ENCODE data around the gene SYNE2. TPM values are rescaled to one million over a fixed set of nuclear protein-coding genes. Genes with fewer than 3 reads are reported as not detected.
"Not testable (repeated sequence)": the region's sequence is repeated elsewhere in the genome, so short reads cannot be mapped to it uniquely, and the experiment has no call there.

The SYNE2 gene
- total and polyA plus RNA-seq, 10 of the 15 experiments (the other 5 are each of a cell fraction or from before 2014, with no cell fraction given) = 2.1 to 52.7 (median 38.1) TPM

DNA sequence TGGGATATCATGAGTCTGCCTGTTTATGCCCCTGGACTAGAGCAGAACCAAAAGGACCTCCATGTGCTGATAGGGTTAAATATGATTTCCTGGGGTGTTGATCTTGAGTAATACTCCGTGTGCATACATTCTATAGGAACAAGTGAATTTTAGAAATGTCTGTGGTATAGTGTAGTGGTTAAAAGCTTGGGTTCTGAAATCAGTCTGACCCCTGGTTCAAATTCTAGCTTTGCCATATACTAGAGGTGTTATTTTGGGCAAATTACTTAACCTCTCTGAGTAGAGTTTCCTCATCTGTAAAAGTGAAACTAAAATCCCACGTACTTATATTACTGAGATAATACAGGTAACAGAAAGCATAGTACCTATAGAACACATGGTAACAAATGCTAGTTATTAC is 12.0 kb downstream of the SYNE2 start:
- H3K27me3 ChIP-seq (replicated peaks in 1 of 2; ENCODE audit: control insufficient read depth in 2 of 2, insufficient read depth in 2 of 2, low read length in 1 of 2); H3K9ac ChIP-seq (ENCODE audit: control insufficient read depth, insufficient read depth, low read length); in situ Hi-C loops (cut with MboI); H4K20me1 ChIP-seq (ENCODE audit: control insufficient read depth, insufficient read depth); H3K36me3 ChIP-seq (ENCODE audit: control insufficient read depth in 2 of 2, insufficient read depth in 2 of 2, low read length in 1 of 2); H2AFZ ChIP-seq (ENCODE audit: control insufficient read depth, low read depth, low read length); DNase-seq (ENCODE audit: low read depth, low spot score); H3K9me3 ChIP-seq (replicated peaks; ENCODE audit: control insufficient read depth, insufficient read depth, low read length): not testable (repeated sequence)
- FAIRE-seq (peak; percentile 80), ATAC-seq (peak; percentile 60)
- intact Hi-C loops (cut with micrococcal nuclease; ENCODE audit: unreplicated experiment) = loop anchor here (1.0 to 10.0 kb wide), 4 partner anchors 11 to 222 kb away; partner anchors contain the start of genes SGPP1, SYNE2 and WDR89
- WGBS (ENCODE audit: insufficient coverage, insufficient replicate concordance, low lambda C conversion rate, missing lambda C conversion rate) = 0% methylated on average over 1 of the region's 2 CpGs
- ChIA-PET CTCF (interaction anchor here (2.3 kb wide), 1 partner anchor 10 kb away, joined by 14 read pairs; no protein-coding TSS in a partner anchor), RAD21 (ENCODE audit: unreplicated experiment) (interaction anchor here (0.9 to 1.9 kb wide), 4 partner anchors 9 to 98 kb away, joined by 3 to 7 read pairs (median 4); partner anchors contain the start of gene SYNE2), SMC1A (ENCODE audit: uncharacterized antibody, unreplicated experiment) (interaction anchor here (1.0 to 2.1 kb wide), 8 partner anchors 10 to 107 kb away, joined by 3 to 10 read pairs (median 4); no protein-coding TSS in a partner anchor), POLR2A (interaction anchor here (0.7 to 1.8 kb wide), 7 partner anchors 10 to 132 kb away, joined by 3 to 10 read pairs (median 5); no protein-coding TSS in a partner anchor)
- TF ChIP-seq KLF5 (IDR thresholded peaks at IDR 0.05; ENCODE audit: partially characterized antibody) = peak; percentile 4
- peak overlapping the region; percentile 74 for H3K27ac ChIP-seq (ENCODE audit: control insufficient read depth, insufficient read depth)
- H3K4me1 ChIP-seq (ENCODE audit: control insufficient read depth, insufficient read depth, low read length) = peaks cover 59% of the 10 kb centered on the region
- H3K4me3 ChIP-seq = peak overlapping the region; percentile 28; the same call in 1 of the 2 replicates
- peaks cover 58% of the 10 kb centered on the region for H3K79me2 ChIP-seq (ENCODE audit: control insufficient read depth, insufficient read depth, low read length)
- TSS peak; percentile 31 for BruUV-seq (replicated peaks)
- H3K4me2 ChIP-seq (ENCODE audit: control insufficient read depth, insufficient read depth) = peak overlapping the region; percentile 24

DNA sequence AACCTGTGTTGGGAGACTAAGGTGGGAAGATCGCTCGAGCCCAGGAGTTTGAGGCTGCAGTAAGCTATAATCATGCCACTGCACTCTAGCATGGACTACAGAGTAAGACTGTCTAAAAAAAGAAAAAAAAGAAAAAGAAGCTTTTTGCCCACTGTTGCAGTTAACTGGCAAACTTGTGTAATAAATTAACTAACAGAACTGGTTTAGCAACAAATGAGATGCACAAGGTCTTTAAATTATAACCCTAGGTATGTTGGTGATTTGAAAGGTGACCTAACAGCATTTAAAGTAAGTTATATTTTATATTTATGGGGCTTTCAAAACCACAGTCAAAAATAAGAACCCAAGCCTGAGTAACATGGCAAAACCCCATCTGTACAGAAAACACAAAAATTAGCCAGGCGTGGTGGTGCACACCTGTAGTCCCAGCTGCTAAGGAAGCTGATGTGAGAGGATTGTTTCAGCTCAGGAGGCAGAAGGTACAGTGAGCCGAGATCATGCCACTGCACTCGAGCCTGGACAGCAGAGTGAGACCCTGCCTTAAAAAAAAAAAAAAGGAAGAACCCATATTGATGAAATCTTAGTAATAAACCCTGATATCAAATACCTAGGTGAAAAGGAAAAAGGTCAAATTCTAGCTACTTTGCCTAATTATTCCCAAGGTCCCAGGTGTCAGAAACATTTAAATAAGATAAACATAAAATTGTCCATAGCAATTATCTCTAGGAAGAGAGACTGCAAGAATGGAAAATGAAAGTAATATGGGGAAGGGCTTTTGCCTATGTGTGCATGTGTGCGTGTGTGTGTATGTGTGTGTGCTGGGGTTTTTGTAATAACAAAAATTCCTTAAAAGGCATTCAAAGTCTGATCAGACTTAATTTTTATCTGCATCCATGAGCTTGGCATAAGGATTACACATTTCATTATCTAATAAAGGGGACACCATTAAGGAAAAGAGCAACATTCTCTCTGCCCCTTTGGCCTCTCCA is 15.4 kb downstream of the SYNE2 start:
- 23% methylated on average over 6 of the region's 6 CpGs for WGBS (ENCODE audit: insufficient coverage, insufficient replicate concordance, low lambda C conversion rate, missing lambda C conversion rate)
- TF ChIP-seq YY1 (IDR thresholded peaks at IDR 0.05; ENCODE audit: low read depth, low read length) (no peak), IKZF1 (conservative IDR thresholded peaks at IDR 0.05) (0 out of 2 replicates have a peak, but pooled peaks have one; percentile 36), TCF3 (IDR thresholded peaks at IDR 0.05; ENCODE audit: borderline replicate concordance, insufficient read depth, low read depth, low read length) (peak; percentile 87; the same call in 1 of the 2 replicates), CREM (IDR thresholded peaks at IDR 0.05; ENCODE audit: low read depth) (peak; percentile 20; the same call in 1 of the 2 replicates), IKZF2 (IDR thresholded peaks at IDR 0.05) (peak; percentile 67 to 80; a peak in 3 of 4 replicates), GABPA (IDR thresholded peaks at IDR 0.05; ENCODE audit: low read depth) (0 out of 2 replicates have a peak, but pooled peaks have one; percentile 15)
- TF ChIP-seq, protein P1, sequence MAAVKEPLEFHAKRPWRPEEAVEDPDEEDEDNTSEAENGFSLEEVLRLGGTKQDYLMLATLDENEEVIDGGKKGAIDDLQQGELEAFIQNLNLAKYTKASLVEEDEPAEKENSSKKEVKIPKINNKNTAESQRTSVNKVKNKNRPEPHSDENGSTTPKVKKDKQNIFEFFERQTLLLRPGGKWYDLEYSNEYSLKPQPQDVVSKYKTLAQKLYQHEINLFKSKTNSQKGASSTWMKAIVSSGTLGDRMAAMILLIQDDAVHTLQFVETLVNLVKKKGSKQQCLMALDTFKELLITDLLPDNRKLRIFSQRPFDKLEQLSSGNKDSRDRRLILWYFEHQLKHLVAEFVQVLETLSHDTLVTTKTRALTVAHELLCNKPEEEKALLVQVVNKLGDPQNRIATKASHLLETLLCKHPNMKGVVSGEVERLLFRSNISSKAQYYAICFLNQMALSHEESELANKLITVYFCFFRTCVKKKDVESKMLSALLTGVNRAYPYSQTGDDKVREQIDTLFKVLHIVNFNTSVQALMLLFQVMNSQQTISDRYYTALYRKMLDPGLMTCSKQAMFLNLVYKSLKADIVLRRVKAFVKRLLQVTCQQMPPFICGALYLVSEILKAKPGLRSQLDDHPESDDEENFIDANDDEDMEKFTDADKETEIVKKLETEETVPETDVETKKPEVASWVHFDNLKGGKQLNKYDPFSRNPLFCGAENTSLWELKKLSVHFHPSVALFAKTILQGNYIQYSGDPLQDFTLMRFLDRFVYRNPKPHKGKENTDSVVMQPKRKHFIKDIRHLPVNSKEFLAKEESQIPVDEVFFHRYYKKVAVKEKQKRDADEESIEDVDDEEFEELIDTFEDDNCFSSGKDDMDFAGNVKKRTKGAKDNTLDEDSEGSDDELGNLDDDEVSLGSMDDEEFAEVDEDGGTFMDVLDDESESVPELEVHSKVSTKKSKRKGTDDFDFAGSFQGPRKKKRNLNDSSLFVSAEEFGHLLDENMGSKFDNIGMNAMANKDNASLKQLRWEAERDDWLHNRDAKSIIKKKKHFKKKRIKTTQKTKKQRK (IDR thresholded peaks at IDR 0.05; ENCODE audit: low read depth, low read length) = no peak

More for the DNA sequence above, 15.4 kb downstream of the SYNE2 start:
- ChIA-PET CTCF (interaction anchor here (0.6 to 2.1 kb wide), 5 partner anchors 9 to 26 kb away, joined by 3 to 9 read pairs (median 3); partner anchors contain the start of gene SYNE2), RAD21 (ENCODE audit: unreplicated experiment) (interaction anchor here (0.6 to 1.7 kb wide), 11 partner anchors 8 to 154 kb away, joined by 3 to 7 read pairs (median 3); partner anchors contain the start of gene SYNE2), POLR2A (interaction anchor here (0.6 to 3.2 kb wide), 13 partner anchors 14 to 689 kb away, joined by 3 to 17 read pairs (median 4); no protein-coding TSS in a partner anchor), SMC1A (ENCODE audit: uncharacterized antibody, unreplicated experiment) (interaction anchor here (0.7 to 3.4 kb wide), 19 partner anchors 7 to 577 kb away, joined by 3 to 39 read pairs (median 4); partner anchors contain the start of gene SYNE2)
- ATAC-seq (peak; percentile 5), DNase-seq (ENCODE audit: low read depth, low spot score) (peak; percentile 56), FAIRE-seq (no peak)
- BruUV-seq (replicated peaks) = no TSS peak
- intact Hi-C loops (cut with micrococcal nuclease; ENCODE audit: unreplicated experiment) = loop anchor here (2.0 to 10.0 kb wide), 3 partner anchors 13 to 226 kb away; partner anchors contain the start of genes SGPP1 and WDR89
- Histone ChIP-seq H3K9ac (ENCODE audit: control insufficient read depth, insufficient read depth, low read length) (no peak overlapping the region; the same call in 1 of the 2 replicates), H3K79me2 (ENCODE audit: control insufficient read depth, insufficient read depth, low read length) (peaks cover 44% of the 10 kb centered on the region), H3K4me2 (ENCODE audit: control insufficient read depth, insufficient read depth) (peak overlapping the region; percentile 71), H3K9me3 (replicated peaks; ENCODE audit: control insufficient read depth, insufficient read depth, low read length) (no peaks in the 10 kb centered on the region), H3K27ac (ENCODE audit: control insufficient read depth, insufficient read depth) (peak overlapping the region; percentile 69), H4K20me1 (ENCODE audit: control insufficient read depth, insufficient read depth) (no peaks in the 10 kb centered on the region), H3K4me1 (ENCODE audit: control insufficient read depth, insufficient read depth, low read length) (peaks cover 57% of the 10 kb centered on the region), H3K4me3 (peak overlapping the region; percentile 34; the same call in 1 of the 2 replicates), H3K27me3 (replicated peaks in 1 of 2; ENCODE audit: control insufficient read depth in 2 of 2, insufficient read depth in 2 of 2, low read length in 1 of 2) (no peaks in the 10 kb centered on the region), H3K36me3 (ENCODE audit: control insufficient read depth in 2 of 2, insufficient read depth in 2 of 2, low read length in 1 of 2) (no peaks in the 10 kb centered on the region), H2AFZ (ENCODE audit: control insufficient read depth, low read depth, low read length) (no peak overlapping the region)
- in situ Hi-C loops (cut with MboI) = no loop called here
